Measurements from ENCODE around the gene TEF.

Gene TEF, protein sequence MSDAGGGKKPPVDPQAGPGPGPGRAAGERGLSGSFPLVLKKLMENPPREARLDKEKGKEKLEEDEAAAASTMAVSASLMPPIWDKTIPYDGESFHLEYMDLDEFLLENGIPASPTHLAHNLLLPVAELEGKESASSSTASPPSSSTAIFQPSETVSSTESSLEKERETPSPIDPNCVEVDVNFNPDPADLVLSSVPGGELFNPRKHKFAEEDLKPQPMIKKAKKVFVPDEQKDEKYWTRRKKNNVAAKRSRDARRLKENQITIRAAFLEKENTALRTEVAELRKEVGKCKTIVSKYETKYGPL

DNA sequence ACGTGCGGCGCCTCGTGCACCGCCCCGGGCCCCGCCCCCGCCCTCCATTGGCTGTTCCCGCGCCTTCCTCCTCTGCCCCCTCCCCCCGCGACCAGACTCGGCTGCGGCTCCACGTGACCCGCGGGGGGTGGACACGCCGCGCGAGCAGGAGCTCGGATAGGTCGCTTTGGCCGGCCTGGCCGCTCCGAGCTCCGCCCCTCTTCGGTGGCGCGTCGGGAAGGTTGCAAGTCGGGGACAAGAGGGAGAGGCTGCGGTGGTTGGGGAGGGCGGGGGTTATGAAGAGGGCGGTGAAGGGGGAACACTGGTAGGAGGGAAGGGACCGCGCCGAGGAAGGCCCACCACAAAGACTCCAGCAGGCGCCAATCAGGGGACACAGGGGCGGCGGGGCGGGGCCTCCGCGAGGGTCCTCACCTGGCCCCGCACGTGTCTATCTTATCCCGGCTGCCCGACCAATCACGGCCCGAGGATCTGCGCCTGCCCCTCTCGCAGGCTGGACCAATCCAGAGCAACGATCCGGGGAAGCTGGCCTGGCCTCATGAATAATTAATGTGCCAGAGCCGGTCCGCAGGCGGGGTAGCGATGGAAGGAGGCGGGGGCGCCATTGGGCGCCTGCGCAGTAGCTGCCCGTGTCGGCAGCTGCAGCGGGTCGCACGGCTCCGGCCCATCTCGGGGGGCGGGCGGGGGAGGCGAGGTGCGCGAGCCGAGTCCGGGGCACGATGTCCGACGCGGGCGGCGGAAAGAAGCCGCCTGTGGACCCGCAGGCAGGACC lies at the start of gene TEF:
Gene TEF (plus strand): TSS at position 614 of the 769 bp plus-strand sequence. CDS start 103 bp downstream, at position 717.
- DNase-seq (ENCODE audit: low read depth in 2 of 2) = peak; percentile 93 to 94

DNA sequence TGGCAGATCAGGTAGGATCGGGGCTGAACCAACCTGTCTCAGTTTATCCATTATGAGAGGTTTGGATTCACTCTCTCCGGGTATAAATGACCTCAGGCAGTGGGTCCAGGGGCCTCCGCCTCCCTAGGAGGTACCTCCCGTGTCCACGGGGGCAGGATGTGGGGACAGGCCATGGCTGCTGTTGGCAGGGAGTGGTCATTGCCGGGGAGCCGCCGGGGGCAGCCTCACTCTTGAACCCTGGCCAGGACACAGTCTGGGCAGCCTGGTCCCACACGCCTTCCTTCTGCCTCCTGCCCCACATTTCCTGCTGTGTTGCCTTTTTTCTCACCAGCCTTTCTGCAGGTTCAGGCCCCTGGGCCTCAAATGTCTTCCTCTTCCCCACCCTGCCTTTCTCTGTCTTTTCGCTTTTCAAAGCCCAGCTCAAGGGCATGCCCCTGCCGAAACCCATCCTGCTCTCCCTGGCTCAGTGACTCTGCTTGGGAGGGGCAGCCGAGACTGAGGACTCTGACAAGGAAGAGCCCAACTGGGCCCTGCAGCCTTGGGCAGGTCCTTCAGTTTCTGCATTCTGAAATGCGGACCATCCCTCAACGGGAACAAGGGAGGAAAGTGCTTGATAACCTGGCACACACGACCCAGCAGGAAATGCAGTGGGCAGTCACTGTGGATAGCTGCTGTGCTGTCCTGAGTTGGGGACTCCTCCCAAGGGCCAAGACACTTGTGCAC lies 49.4 kb upstream of the TEF start:
- no peak for DNase-seq (ENCODE audit: low read depth in 2 of 2)

DNA sequence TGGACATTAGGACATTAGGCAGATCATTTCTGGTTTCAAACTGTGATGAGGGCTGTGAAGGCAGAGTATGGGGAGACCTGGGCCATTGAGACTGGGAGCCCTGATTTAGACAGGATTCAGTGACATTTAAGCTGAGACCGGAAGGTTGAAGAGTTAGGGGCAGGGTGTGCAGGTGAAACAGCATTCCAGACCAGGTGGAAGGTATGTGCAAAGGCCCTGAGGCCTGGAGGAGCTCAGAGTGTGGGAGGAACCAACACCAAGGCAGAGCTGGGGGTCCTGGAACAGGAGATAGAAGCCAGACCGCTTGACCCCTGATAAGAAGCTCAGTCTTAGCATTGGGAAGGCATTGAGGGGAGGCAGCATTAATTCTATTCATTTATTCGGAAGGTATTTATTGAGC lies 47.9 kb upstream of the TEF start:
- no peak for DNase-seq (ENCODE audit: low read depth in 2 of 2)

DNA sequence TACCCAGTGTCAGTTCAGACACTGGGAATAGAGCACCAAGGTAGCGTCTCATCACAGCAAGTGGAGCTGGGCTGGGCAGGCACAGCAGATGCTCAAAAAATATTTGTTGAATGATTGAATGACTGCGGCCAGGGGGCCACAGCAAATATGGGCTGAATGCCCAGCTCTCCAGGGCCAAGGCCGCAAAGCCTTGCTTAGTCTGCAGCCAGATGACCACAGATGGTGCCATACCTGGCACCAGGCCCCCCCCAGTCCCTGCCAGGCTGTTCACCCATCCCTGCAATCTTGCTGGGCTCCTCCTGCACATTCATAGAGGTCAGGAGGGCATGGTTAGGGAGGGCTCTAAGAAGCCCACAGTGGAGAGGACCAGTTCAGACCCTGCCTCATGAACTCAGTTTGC lies 47.5 kb upstream of the TEF start:
- no peak for DNase-seq (ENCODE audit: low read depth in 2 of 2)

DNA sequence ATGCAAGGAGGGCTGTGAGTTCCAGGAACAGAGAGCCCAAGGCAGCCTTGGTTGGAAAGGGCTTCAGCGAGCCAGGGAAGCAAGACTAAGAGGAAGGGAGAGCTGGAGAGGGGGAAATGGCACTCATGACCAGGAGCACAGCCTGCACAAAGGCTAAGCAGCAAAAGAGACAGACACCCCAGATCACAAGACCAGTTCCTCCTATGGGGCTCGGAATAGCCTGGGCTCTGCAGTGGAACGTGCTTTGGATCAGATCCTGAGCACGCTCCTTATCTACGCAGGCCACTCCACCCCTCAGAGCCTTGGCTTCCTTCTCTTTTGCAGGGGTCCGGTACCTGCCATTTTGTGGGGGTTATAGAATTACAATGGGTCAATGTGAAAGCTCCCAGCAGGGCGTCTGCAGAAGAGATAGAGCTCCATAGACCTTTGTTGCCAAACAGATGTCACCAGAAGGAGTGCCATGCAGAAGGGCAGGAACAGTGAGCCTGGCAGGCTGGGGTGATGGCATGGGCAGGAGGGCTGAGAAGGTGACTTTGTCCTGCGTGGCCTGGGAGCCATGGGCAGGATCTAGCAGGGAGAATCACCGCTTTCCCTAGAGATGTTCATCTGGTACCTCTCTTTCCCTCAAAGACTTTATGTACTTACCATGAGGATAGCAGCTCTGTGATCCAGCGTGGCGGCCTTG lies 46.6 kb upstream of the TEF start:
- no peak for DNase-seq (ENCODE audit: low read depth in 2 of 2)

DNA sequence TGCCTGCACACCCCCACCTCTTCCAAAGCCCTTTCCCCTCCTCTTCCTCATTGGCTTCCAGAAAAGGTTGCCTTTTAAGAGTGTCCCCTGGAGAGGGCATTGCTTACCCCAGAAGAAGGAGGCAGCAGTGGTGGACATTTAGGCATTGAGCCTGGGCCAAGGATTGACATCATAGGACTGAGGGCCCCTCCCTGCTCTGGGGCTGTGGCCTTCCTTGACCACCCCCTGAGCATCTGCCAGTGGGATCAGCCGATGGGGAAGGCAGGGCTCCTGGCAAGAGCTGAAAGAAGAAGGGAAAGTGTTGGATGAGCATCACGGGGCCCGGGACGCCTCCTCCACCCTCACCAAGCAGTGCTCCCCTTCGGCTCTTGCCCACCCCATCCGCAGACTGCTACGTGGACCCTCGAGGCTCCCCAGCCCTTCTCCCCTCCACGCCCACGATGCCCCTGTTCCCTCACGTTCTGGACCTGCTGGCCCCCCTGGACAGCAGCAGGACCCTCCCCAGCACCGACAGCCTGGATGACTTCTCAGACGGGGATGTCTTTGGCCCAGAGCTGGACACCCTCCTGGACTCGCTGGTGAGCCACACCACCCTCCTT lies 43.0 kb upstream of the TEF start:
- no peak for DNase-seq (ENCODE audit: low read depth in 2 of 2)

DNA sequence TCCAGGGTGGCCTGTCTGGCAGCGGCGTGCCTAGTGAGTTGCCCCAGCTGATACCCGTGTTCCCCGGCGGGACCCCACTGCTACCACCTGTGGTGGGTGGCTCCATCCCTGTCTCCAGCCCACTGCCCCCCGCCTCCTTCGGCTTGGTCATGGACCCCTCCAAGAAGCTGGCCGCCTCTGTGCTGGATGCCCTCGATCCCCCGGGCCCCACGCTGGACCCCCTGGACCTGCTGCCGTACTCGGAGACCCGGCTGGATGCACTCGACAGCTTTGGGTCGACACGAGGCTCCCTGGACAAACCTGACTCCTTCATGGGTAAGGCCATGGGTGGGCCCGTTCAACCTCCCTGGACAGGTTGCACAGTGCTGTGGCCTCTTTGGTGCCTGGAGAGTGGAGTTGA lies 41.9 kb upstream of the TEF start:
- no peak for DNase-seq (ENCODE audit: low read depth in 2 of 2)

DNA sequence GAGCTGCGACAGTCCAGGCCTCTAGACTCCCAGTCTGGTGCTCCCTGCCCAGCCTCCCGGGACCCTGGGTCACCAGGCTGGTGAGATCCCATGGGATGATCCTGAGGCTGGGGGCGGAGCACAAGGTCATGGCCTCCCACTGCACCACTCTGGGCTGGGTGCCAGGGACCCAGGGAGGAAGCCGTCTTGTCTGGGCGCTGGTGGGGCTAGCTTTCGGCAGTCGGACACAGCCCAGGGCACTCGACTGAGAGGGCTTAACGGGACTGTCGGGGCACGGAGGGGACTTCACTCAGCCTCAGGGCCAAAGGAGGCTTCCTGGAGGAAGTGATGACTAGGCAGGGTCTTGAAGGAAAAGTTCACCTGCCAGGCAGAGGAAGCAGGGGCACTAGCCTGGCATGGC lies 41.4 kb upstream of the TEF start:
- no peak for DNase-seq (ENCODE audit: low read depth in 2 of 2)

DNA sequence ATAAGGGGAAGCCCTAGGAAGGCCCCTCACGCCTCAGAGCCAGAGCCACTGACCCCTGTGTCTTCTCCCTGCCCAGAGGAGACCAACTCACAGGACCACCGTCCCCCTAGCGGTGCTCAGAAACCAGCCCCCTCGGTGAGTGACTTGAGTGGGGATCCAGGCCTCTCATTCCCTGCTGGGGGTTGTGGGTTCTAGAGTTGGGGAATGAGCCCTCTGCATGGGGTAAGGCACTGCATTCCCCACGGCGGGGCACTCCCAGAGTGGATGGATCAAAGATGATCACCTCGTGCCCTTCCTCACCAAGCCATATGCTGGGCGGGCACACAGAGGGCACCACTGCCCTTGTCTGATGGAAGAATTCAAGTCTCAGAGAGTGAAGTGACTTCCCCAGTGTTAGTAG lies 40.7 kb upstream of the TEF start:
- no peak for DNase-seq (ENCODE audit: low read depth in 2 of 2)

DNA sequence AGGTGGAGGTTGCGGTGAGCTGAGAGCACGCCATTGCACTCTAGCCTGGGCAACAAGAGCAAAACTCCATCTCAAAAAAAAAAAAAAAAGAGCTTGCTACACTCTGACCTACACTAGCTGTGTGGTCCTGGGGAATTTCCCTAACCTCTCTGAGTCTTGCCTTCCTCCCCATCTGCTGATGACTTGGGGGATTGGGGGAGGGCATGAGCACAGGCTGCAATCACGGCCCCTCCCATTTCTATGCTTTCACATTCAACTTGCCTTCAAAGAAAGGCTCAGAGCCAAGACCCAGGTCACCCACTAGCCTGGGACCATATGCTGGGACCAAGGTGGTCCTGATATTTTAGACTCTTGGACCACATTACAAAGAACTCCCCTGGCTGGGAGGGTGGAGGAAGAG lies 39.8 kb upstream of the TEF start:
- DNase-seq (ENCODE audit: low read depth in 2 of 2) = no peak

DNA sequence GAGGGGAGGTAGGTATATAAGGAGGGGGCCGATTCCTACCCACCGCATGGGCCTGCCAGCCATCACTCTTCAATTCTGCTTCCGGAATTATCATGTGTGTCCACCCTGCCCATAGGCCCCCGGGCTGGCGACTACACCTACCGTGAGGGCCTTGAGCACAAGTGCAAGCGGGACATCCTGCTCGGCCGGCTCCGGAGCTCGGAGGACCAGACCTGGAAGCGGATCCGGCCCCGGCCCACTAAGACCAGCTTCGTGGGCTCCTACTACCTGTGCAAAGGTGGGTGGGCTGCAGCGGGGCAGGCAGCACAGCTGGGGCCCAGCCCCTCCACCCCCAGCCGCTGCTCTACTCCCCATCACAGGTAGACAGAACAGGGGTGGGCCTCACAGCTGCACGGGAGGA lies 38.4 kb upstream of the TEF start:
- no peak for DNase-seq (ENCODE audit: low read depth in 2 of 2)

DNA sequence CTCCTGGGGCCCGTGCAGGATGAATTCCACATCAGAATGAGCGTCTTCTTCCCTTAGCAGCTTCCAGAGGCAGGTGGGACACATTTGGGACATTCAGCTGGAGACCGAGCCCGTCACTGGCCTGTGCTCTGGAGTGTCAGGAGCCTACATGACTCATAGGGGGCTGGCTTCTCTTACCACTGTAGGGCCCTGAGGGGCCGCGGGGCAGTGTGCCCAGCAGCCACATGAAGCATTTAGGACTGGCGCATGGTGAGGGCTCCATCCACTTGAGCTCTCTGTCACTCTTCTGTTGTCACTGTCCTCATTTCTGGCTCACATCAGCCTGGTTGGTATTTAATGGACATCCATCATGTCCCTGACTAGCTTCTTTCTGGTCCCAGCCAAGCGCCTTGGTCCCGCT lies 38.0 kb upstream of the TEF start:
- no peak for DNase-seq (ENCODE audit: low read depth in 2 of 2)

DNA sequence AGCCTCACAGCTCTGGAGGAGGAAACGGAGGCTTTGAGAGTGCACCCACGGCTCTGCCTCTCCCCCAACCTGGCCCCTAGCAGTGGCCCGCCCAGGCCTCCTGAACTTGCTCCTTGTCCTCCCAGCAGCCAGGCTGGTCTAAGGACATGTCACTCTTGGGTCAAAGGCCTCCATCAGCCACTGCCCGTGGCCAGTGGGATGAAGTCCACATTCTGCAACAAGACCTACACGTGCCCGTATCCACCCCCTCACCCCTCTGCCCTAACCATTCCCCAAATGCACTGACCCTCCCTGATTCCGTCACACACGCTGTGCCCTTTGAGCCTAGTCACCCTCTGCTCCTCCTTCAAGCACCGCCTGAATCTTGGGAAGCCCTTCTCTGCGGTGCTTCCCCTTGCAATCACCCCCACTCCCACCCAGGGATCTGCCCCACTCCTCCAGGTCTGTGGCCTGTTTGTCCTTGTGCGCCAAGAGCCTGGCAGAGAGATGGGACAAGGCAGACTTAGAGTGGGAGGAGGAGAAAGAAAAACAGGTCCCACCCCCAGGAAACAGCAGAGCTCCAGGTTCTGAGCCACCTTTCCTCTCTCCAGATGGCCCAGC lies 37.5 kb upstream of the TEF start:
- no peak for DNase-seq (ENCODE audit: low read depth in 2 of 2)

DNA sequence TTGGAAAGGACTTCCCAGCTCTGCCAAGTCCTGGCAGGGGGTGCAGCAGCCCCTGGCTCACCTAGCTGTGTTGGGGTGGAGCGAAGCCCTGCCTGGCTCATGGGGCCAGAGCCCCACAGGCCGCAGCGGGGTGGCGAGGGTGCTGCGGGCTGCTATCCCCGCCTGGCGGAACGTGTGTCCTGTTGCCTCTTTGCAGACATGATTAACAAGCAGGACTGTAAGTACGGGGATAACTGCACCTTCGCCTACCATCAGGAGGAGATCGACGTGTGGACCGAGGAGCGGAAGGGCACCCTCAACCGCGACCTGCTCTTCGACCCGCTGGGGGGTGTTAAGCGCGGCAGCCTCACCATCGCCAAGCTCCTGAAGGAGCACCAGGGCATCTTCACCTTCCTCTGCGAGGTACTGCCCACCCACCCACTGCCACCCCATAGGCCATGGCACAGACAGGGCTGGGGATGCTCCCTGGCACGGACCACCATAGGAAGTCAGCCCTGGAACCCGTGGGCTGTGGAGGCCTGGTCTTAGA lies 35.9 kb upstream of the TEF start:
- DNase-seq (ENCODE audit: low read depth in 2 of 2) = no peak

DNA sequence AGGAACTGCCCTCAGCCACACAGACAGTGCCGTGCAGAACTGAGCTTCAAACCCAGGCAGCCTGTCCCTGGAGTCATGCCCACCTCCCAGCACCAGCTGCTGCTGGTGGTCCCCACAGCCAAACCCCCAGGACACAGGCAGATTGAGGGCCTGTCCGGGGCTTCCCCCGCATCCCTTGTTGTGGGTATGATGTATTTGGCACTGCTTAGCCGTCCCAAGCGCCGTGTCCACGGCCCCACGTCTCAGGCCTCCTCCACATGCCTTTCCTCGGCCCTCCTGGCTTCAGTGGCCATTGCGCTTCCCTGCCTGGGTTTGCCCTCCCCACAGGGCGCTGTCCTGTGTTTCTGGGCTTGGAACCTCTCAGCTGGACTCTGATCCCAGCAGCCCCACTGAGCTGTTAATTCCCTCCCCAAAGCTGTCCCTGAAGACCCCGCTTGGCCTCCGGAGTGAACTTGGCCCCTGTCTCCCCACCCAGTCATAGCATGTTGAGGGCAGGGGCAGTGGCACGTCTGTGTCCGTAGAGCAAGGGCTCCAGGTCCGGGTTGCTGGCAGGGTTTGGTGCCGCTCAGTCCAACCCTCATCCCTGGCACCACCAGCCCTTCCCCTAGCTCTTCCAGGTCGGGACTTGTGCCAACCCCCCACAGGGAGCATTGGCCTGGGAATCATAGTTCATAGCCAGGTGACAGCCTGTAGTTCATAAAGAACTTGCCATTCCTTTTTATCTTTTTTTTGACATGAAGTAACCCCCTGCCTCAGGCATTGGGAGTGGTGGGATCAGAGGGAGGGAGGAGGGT lies 34.5 kb upstream of the TEF start:
- DNase-seq (ENCODE audit: low read depth in 2 of 2) = no peak

DNA sequence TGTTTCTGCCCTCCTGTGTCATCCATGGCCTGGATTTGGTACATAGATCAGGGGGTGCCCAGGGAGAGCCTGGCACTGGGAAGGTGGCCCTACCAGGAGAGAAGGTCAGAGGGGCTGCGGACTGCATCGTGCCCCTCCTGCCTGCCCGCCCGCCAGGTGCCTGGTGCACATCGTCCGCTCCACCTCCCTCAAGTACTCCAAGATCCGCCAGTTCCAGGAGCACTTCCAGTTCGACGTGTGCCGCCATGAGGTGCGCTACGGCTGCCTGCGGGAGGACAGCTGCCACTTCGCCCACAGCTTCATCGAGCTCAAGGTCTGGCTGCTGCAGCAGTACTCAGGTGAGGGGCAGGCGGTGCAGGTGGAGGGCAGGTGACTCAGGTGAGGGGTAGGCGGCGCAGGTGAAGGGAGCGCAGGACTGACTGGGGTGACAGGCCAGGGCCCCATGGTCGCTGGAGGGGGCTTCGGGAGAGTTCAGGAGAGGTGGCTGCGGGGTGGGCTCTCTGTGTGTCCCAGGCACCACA lies 32.7 kb upstream of the TEF start:
- no peak for DNase-seq (ENCODE audit: low read depth in 2 of 2)

DNA sequence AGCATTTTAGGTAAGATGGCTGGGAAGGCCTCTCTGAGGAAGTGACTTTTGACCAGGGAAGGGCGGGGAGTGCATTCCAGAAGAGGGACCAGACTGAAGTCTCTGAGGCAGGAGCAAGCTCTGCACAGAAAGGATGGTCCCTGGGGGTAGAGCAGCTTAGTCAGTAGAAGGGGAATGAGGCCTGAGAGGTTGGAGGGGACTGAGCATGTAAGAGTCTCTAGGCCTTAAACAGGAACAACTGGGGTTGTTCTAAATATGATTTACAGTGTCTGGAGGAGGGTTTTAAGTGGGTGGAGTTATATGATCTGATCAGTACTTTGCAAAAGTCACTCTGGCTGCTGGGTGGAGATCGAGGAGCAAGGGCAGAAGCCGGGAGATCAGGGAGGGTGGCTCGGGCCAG lies 31.7 kb upstream of the TEF start:
- no peak for DNase-seq (ENCODE audit: low read depth in 2 of 2)

DNA sequence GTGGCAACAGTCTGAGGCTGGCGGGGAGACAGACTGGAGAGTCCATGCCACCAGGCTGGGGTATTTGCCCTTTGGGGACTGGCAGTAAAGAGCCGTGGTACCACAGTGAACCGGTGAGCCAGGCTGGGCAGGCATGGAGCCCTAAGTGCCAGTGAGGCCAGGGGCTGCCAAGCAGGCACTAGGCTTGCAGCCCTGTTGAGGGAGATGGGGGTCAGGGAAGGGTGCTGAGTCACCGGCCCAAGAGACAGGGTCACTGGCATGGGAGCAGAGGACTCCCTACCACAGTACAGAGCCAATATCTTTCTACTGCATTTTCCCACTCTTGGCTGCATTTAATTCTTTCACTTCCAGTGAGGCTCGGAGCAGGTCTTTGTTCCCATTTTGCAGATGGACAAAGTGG lies 30.7 kb upstream of the TEF start:
- no peak for DNase-seq (ENCODE audit: low read depth in 2 of 2)

DNA sequence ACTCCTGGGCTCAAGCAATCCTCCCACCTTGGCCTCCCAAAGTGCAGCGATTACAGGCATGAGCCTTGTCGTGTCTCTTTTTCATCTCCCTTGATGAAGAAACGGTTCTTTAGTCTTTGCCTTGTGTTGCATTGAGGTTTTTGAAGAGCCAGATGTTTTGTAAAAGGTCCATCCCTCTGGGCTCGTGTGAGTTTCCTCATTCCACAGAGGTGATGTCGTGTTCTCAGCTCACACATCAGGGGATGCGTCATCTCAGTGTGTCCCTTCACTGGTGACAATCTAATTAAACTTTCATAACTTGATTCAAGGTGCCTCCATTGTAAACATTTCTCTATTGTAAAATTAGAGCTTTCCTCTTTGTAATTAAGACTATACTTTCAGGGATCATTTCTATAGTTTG lies 29.7 kb upstream of the TEF start:
- no peak for DNase-seq (ENCODE audit: low read depth in 2 of 2)

Measured in stimulated activated CD8-positive, alpha-beta memory T cell treated with anti-CD3 and anti-CD28 coated beads, Interleukin-7, amount 100 ng/mL, for 1 hour (primary cell).